Brain microvascular endothelial cell (primary cell): ENCODE results near the gene LMO4.

Experiments
- DNase-seq: peaks from one replicate; pipeline ENCODE4 v3.0.0-alpha.2; 2020
- H3K27ac ChIP-seq: fragments of 250-450 bp; sonication (Bioruptor Pico); 2 replicates; pipeline ENCODE4 v1.5.1; 2020; ENCODE audit warnings: mild to moderate bottlenecking, moderate library complexity
- H3K27me3 ChIP-seq: fragments of 250-450 bp; sonication (Bioruptor Pico); replicated peaks from 2 replicates; pipeline ENCODE4 v1.5.1; 2020; ENCODE audit warnings: mild to moderate bottlenecking
- H3K36me3 ChIP-seq: fragments of 250-450 bp; sonication (Bioruptor Pico); replicated peaks from 2 replicates; pipeline ENCODE4 v1.5.1; 2020; ENCODE audit warnings: mild to moderate bottlenecking
- H3K4me3 ChIP-seq: 2 replicates; pipeline ENCODE4 v1.5.1; 2011; ENCODE audit warnings: low read depth, mild to moderate bottlenecking, control low read depth, low read length, moderate library complexity
- in situ Hi-C: cut with HindIII; loops from 2 replicates; pipeline ENCODE4 v1.10.0; 2017; ENCODE audit warnings: low sequenced_read_pairs, low pct_ligation_motif_present
- TF ChIP-seq, protein P1 (sequence below): IDR thresholded peaks from 2 replicates; pipeline ENCODE4 v1.5.1; 2011; ENCODE audit warnings: low read depth, mild to moderate bottlenecking, moderate library complexity, low read length, control low read depth, inconsistent platforms; ENCODE audit errors: missing control alignments

LMO4 gene

DNA sequence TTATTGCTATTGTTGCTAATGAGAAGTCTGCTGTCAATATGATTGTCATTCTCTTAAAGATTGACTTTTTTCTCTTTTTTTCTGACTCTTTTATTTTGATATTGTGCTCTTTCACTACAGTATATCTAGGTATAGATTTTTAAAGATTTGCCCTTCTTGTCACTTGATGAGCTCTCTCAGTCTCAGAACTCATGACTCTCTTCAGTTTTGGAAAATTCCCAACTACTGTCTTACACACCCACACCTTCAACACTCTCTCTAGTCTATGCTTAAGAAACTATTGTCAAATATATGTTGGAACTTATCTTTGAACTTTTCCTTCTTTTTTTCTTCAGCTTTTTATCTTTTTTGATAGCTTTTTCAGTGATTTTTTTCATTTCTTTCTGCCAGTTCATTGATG is 50.6 kb downstream of the LMO4 start:
- TF ChIP-seq, protein P1, sequence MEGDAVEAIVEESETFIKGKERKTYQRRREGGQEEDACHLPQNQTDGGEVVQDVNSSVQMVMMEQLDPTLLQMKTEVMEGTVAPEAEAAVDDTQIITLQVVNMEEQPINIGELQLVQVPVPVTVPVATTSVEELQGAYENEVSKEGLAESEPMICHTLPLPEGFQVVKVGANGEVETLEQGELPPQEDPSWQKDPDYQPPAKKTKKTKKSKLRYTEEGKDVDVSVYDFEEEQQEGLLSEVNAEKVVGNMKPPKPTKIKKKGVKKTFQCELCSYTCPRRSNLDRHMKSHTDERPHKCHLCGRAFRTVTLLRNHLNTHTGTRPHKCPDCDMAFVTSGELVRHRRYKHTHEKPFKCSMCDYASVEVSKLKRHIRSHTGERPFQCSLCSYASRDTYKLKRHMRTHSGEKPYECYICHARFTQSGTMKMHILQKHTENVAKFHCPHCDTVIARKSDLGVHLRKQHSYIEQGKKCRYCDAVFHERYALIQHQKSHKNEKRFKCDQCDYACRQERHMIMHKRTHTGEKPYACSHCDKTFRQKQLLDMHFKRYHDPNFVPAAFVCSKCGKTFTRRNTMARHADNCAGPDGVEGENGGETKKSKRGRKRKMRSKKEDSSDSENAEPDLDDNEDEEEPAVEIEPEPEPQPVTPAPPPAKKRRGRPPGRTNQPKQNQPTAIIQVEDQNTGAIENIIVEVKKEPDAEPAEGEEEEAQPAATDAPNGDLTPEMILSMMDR = no peak
- in situ Hi-C loops = no loop called here
- DNase-seq = no peak
- Histone ChIP-seq H3K27me3 (no peaks in the 10 kb centered on the region), H3K27ac (no peak overlapping the region), H3K36me3 (no peaks in the 10 kb centered on the region), H3K4me3 (no peak overlapping the region)

DNA sequence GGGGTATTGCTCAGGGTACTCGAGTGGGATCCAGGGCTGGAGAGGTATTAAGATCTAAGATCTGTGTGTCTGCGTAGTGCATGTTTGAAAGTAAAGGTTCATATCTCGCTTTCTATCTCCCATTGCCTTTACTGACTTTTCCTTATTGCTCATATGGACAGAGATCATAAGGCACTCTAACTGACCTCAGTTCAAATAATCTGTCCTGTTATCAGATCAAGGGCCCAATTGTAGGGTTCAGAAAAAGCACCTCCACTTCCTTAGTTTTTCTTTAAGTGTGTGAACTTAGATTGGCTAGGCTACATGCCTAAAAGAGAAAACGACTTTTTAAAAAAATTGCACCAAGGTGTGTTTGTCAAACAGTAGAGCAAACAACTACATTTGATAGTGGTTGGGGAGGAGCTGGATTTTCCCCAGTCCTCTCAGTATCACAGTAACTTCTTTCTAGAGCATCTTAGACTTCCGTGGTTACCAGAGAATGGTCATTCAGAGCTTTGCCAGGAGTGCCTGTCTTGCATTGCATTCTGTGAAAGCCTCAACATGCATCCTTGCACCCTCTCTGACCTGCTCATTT is 57.6 kb downstream of the LMO4 start:
- TF ChIP-seq, protein P1 = no peak
- no peak overlapping the region for H3K27ac ChIP-seq
- no peak overlapping the region for H3K4me3 ChIP-seq
- no peaks in the 10 kb centered on the region for H3K27me3 ChIP-seq
- in situ Hi-C loops = no loop called here
- no peak for DNase-seq
- H3K36me3 ChIP-seq = no peaks in the 10 kb centered on the region

DNA sequence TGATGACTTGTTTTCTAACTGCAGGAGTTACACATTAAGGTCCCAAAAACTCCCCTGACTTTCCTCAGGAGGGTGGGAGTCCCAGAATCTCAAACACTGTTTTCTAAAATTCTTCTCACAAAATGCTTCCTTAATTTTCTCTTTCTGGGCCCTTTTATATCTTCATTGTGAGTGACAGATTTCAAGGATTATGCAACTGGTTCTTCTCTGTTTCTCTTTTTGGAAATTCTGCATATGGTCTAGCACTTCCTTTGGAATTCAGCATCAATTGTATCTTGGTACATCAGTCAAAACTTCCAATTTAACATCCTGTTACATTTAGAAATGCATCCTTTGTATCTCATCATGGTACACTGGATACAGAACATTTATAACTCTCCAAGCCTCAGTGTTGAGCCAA is 59.7 kb downstream of the LMO4 start:
- in situ Hi-C loops = no loop called here
- Histone ChIP-seq H3K27ac (no peak overlapping the region), H3K36me3 (no peaks in the 10 kb centered on the region), H3K4me3 (no peak overlapping the region), H3K27me3 (no peaks in the 10 kb centered on the region)
- TF ChIP-seq, protein P1 = no peak
- DNase-seq = no peak

DNA sequence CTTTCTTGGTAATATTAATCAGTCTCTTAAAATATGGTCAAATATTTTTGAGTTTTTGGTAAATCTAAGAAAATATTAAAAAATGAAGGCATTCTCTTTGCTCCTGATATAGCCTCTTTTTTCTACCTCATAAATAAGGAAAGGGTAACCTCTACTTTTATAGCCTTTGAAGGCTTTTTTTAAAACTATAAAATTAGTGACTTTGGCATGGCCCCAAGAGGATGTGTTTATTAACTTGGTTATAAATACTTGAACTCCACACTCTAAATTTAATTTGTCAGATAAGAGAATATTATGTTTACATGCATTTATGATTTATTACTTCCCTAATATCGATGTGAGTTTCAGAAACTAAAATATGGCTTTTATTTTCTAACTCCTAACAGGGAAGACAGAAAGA is 60.3 kb downstream of the LMO4 start:
- no peaks in the 10 kb centered on the region for H3K27me3 ChIP-seq

DNA sequence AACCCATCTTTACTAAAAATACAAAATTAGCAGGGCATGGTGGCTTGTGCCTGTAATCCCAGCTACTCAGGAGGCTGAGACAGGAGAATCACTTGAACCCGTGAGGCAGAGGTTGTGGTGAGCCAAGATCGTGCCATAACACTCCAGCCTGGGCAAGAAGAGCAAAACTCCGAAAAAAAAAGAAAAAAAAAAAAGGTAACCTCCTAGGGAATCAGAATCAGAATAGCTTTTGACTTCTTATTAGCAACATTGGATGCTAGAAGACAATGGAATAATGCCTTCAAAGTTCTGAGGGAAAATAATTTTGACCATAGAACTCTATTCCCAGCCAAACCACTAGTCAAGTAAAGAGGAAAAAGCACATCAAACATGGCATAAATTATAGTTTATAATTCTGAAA is 60.9 kb downstream of the LMO4 start:
- no peak for DNase-seq
- no peaks in the 10 kb centered on the region for H3K36me3 ChIP-seq
- TF ChIP-seq, protein P1 = no peak
- H3K27me3 ChIP-seq = no peaks in the 10 kb centered on the region
- H3K4me3 ChIP-seq = no peak overlapping the region
- no peak overlapping the region for H3K27ac ChIP-seq
- in situ Hi-C loops = no loop called here

More for the DNA sequence above, 60.3 kb downstream of the LMO4 start:
- H3K36me3 ChIP-seq = no peaks in the 10 kb centered on the region
- no peak overlapping the region for H3K4me3 ChIP-seq
- in situ Hi-C loops = no loop called here
- no peak for DNase-seq
- no peak overlapping the region for H3K27ac ChIP-seq
- TF ChIP-seq, protein P1 = no peak
